HepG2 (cell line): ENCODE results near the gene GYS1. TPM values are rescaled to one million over a fixed set of nuclear protein-coding genes. Genes with fewer than 3 reads are reported as not detected.

ENCODE experiments used
- NR2F2 ChIP-seq: IDR thresholded peaks from 2 replicates; pipeline ENCODE4 v1.6.1; 2012; ENCODE audit warnings: low read depth, inconsistent platforms, borderline replicate concordance
- PHF5A ChIP-seq: IDR thresholded peaks from one replicate; pipeline ENCODE4 v1.6.1; 2018; ENCODE audit warnings: low read depth, missing genetic modification reagents; ENCODE audit not compliant: unreplicated experiment
- ZNF121 ChIP-seq: sonication (generic); formaldehyde crosslinking; IDR thresholded peaks from 2 replicates; pipeline ENCODE4 v1.5.0; 2020; ENCODE audit warnings: mild to moderate bottlenecking, missing genetic modification reagents
- ZNF350 ChIP-seq: sonication (generic); formaldehyde crosslinking; IDR thresholded peaks from 2 replicates; pipeline ENCODE4 v1.4.0; 2020; ENCODE audit warnings: mild to moderate bottlenecking, low read depth, missing genetic modification reagents, borderline replicate concordance
- ZNF563 ChIP-seq: sonication (generic); formaldehyde crosslinking; IDR thresholded peaks from 2 replicates; pipeline ENCODE4 v1.8.0; 2022; ENCODE audit warnings: mild to moderate bottlenecking, moderate library complexity, missing genetic modification reagents
- ZNF678 ChIP-seq: sonication (generic); formaldehyde crosslinking; IDR thresholded peaks from 2 replicates; pipeline ENCODE4 v1.4.0; 2020; ENCODE audit warnings: mild to moderate bottlenecking, missing genetic modification reagents
- ZNF788 ChIP-seq: sonication (generic); formaldehyde crosslinking; IDR thresholded peaks from 2 replicates; pipeline ENCODE4 v1.5.0; 2020; ENCODE audit warnings: mild to moderate bottlenecking, missing genetic modification reagents, borderline replicate concordance
- polyA plus RNA-seq, 8 experiments: library from polyadenylated mRNA; depleted of rRNA in 3 of 8; stranded (reverse) in 7 of 8; unstranded in 1 of 8; fragments of >200 nt; fragmentation: Illumina TruSeq in 4 of 8; extraction: Trizol in 4 of 8; gene quantifications; 2 replicates each; pipeline versions ENCODE4 v1.2.1 to v1.2.3, GENCODE V29; 2011 to 2016; ENCODE audit warnings: low read depth in 4 of 8, missing spikeins in 1 of 8, mixed read lengths in 1 of 8; ENCODE audit not compliant: insufficient read depth in 1 of 8
- total RNA-seq, 5 experiments: library from RNA; depleted of rRNA; stranded (reverse); fragments of >200 nt; fragmentation: Illumina TruSeq; extraction: Trizol; gene quantifications; 2 replicates each; pipeline ENCODE4 v1.2.3, GENCODE V29; 2016; ENCODE audit warnings: low read depth in 1 of 5
- TF ChIP-seq, protein P1 (sequence below), 2 experiments: sonication (generic) in 1 of 2; formaldehyde crosslinking in 1 of 2; IDR thresholded peaks; 2 replicates each; pipeline versions ENCODE4 v1.6.1 to v1.9.0; 2014 to 2022; ENCODE audit warnings: antibody characterized with exemption in 1 of 2, borderline replicate concordance in 1 of 2, inconsistent platforms in 1 of 2, low read depth in 1 of 2, missing genetic modification reagents in 1 of 2
- TF ChIP-seq, protein P2 (sequence below): IDR thresholded peaks from 2 replicates; pipeline ENCODE4 v1.6.1; 2016; ENCODE audit warnings: control low read depth
- TF ChIP-seq, protein P3 (sequence below): sonication (generic); formaldehyde crosslinking; IDR thresholded peaks from 2 replicates; pipeline ENCODE4 v1.4.0; 2020; ENCODE audit warnings: missing genetic modification reagents

Gene GYS1
- total and polyA plus RNA-seq, 2 of the 13 experiments (the other 11 are each of a cell fraction or from before 2014, with no cell fraction given) = 18.4 to 42.1 TPM

DNA sequence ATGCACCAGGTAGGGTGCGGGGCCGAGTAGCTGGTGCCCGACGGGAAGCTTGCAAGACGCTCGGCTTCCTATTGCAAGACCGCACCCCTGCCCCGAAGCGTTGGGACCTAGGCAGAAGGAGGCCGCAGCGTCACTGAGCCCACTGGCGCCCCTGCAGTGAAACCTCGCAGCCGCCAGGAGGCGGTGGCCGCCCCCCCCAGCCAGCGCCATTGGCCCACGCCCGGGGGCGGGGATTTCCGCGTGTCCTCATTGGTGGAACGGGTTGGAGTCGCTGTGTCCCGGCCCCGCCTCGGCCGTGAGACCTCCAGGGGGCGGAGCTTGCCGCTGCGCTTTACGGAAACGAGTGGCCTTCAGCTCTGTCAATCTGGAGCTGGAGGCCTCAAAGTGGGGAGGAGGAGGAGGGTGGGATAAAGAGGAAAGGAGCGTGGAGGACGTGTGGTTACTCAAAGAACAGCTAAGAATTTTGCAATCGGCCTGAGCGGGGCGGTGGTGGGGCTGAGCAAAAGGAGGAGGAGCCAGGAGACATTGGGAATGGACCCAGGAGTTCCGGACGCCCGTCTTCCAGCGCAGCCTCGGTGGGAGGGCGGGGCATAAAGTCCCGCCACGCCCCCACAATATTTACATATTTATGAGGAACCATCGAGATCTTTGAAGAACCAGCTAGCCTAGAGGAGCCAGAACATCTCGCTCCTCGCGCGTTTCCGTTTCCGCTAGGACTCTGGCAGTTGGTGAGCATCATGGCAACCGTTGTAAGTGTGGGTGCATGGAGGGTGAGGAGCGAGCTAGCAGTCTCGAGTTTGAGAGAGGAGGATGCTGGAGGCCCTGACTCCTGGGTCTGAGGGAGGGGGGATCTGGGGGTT, at the start of gene GYS1, which contains the start of gene RUVBL2 (continued):
- TF ChIP-seq, protein P1, sequence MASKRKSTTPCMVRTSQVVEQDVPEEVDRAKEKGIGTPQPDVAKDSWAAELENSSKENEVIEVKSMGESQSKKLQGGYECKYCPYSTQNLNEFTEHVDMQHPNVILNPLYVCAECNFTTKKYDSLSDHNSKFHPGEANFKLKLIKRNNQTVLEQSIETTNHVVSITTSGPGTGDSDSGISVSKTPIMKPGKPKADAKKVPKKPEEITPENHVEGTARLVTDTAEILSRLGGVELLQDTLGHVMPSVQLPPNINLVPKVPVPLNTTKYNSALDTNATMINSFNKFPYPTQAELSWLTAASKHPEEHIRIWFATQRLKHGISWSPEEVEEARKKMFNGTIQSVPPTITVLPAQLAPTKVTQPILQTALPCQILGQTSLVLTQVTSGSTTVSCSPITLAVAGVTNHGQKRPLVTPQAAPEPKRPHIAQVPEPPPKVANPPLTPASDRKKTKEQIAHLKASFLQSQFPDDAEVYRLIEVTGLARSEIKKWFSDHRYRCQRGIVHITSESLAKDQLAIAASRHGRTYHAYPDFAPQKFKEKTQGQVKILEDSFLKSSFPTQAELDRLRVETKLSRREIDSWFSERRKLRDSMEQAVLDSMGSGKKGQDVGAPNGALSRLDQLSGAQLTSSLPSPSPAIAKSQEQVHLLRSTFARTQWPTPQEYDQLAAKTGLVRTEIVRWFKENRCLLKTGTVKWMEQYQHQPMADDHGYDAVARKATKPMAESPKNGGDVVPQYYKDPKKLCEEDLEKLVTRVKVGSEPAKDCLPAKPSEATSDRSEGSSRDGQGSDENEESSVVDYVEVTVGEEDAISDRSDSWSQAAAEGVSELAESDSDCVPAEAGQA (IDR thresholded peaks at IDR 0.05; ENCODE audit: low read depth) = peak; percentile 30; the same call in 1 of the 2 replicates
- TF ChIP-seq, protein P1 (CRISPR knock-in tag; IDR thresholded peaks at IDR 0.05; ENCODE audit: borderline replicate concordance) = no peak
- no peak for TF ChIP-seq NR2F2
- TF ChIP-seq ZNF678 (CRISPR knock-in tag) = no peak
- no peak for TF ChIP-seq ZNF121
- TF ChIP-seq ZNF788 (CRISPR knock-in tag) = 0 out of 2 replicates have a peak, but pooled peaks have one; percentile 21
- TF ChIP-seq, protein P2, sequence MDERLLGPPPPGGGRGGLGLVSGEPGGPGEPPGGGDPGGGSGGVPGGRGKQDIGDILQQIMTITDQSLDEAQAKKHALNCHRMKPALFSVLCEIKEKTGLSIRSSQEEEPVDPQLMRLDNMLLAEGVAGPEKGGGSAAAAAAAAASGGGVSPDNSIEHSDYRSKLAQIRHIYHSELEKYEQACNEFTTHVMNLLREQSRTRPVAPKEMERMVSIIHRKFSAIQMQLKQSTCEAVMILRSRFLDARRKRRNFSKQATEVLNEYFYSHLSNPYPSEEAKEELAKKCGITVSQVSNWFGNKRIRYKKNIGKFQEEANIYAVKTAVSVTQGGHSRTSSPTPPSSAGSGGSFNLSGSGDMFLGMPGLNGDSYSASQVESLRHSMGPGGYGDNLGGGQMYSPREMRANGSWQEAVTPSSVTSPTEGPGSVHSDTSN (CRISPR knock-in tag) = peak; percentile 93
- TF ChIP-seq ZNF350 (CRISPR knock-in tag) = peak; percentile 78; the same call in 1 of the 2 replicates
- peak; percentile 41; the same call in 1 of the 2 replicates for TF ChIP-seq ZNF563 (CRISPR knock-in tag)
- TF ChIP-seq, protein P3, sequence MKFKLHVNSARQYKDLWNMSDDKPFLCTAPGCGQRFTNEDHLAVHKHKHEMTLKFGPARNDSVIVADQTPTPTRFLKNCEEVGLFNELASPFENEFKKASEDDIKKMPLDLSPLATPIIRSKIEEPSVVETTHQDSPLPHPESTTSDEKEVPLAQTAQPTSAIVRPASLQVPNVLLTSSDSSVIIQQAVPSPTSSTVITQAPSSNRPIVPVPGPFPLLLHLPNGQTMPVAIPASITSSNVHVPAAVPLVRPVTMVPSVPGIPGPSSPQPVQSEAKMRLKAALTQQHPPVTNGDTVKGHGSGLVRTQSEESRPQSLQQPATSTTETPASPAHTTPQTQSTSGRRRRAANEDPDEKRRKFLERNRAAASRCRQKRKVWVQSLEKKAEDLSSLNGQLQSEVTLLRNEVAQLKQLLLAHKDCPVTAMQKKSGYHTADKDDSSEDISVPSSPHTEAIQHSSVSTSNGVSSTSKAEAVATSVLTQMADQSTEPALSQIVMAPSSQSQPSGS (CRISPR knock-in tag) = peak; percentile 55; the same call in 1 of the 2 replicates
- no peak for TF ChIP-seq PHF5A (CRISPR knock-in tag)
